ENCODE measurements around the gene LCMT1. TPM values are rescaled to one million over a fixed set of nuclear protein-coding genes. Genes with fewer than 3 reads are reported as not detected.

Gene LCMT1
- total RNA-seq, 1 experiment from 2014 or later = 67.1 TPM

- ChIA-PET CTCF (no interaction called here), POLR2A (ENCODE audit: unreplicated experiment) (no interaction called here)
- Histone ChIP-seq H3K9me2 (ENCODE audit: insufficient read depth) (no peaks in the 10 kb centered on the region), H3K79me2 (ENCODE audit: low read depth) (no peaks in the 10 kb centered on the region), H3F3A (ENCODE audit: insufficient read depth, low read depth) (no peaks in the 10 kb centered on the region), H2AFZ (no peak overlapping the region), H3K27me3 (ENCODE audit: insufficient read depth, low read depth) (no peaks in the 10 kb centered on the region), H3K4me1 (replicated peaks; ENCODE audit: insufficient read depth) (no peaks in the 10 kb centered on the region), H3K27ac (no peak overlapping the region), H3K4me3 (no peak overlapping the region), H3K4me2 (no peak overlapping the region), H3K9me3 (ENCODE audit: insufficient read depth, low read depth) (no peaks in the 10 kb centered on the region), H3K36me3 (ENCODE audit: low read depth) (0 out of 2 replicates have a peak, but pooled peaks cover 2% of the 10 kb centered on the region), H4K20me1 (ENCODE audit: insufficient read depth) (no peaks in the 10 kb centered on the region)
- DNase-seq = no peak
- TF ChIP-seq, protein P1, sequence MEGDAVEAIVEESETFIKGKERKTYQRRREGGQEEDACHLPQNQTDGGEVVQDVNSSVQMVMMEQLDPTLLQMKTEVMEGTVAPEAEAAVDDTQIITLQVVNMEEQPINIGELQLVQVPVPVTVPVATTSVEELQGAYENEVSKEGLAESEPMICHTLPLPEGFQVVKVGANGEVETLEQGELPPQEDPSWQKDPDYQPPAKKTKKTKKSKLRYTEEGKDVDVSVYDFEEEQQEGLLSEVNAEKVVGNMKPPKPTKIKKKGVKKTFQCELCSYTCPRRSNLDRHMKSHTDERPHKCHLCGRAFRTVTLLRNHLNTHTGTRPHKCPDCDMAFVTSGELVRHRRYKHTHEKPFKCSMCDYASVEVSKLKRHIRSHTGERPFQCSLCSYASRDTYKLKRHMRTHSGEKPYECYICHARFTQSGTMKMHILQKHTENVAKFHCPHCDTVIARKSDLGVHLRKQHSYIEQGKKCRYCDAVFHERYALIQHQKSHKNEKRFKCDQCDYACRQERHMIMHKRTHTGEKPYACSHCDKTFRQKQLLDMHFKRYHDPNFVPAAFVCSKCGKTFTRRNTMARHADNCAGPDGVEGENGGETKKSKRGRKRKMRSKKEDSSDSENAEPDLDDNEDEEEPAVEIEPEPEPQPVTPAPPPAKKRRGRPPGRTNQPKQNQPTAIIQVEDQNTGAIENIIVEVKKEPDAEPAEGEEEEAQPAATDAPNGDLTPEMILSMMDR (conservative IDR thresholded peaks at IDR 0.05) = no peak
- no peak for TF ChIP-seq EZH2 (IDR thresholded peaks at IDR 0.05; ENCODE audit: low read depth)
- BruUV-seq (replicated peaks) = no TSS peak
- intact Hi-C loops (cut with micrococcal nuclease; ENCODE audit: unreplicated experiment) = no loop called here
Measured at GRCh38 chr16:25141648-25142047, 30.1 kb downstream of the LCMT1 start.

DNA sequence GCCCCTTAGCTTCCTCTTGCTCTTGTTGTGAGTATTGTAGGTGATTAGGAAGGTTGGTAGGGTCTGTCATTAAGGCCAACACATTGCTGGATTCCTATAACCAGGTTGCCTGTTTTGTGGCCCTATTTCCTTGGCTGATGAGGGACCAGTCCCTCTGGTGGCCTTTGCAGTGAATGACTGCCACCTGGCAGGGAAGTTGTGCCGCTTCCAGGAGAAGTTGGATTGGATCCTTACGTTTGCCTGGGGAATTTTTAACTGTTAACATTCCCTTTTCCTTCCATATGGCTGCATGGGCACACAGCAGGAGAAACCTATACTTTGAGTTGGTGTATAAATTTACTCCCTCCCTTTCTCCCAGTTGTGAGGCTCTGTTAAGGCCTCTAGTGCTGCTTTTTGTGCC is 32.4 kb downstream of the LCMT1 start:
- POLR2A ChIA-PET (ENCODE audit: unreplicated experiment) = no interaction called here
- CTCF ChIA-PET = no interaction called here
- Histone ChIP-seq H3K9me2 (ENCODE audit: insufficient read depth) (no peaks in the 10 kb centered on the region), H3K36me3 (ENCODE audit: low read depth) (0 out of 2 replicates have a peak, but pooled peaks cover 2% of the 10 kb centered on the region), H3K4me2 (no peak overlapping the region), H3K79me2 (ENCODE audit: low read depth) (no peaks in the 10 kb centered on the region), H3K4me3 (no peak overlapping the region), H4K20me1 (ENCODE audit: insufficient read depth) (no peaks in the 10 kb centered on the region), H3K9me3 (ENCODE audit: insufficient read depth, low read depth) (no peaks in the 10 kb centered on the region), H3F3A (ENCODE audit: insufficient read depth, low read depth) (no peaks in the 10 kb centered on the region), H2AFZ (no peak overlapping the region), H3K27me3 (ENCODE audit: insufficient read depth, low read depth) (no peaks in the 10 kb centered on the region), H3K27ac (no peak overlapping the region), H3K4me1 (replicated peaks; ENCODE audit: insufficient read depth) (no peaks in the 10 kb centered on the region)
- intact Hi-C loops (cut with micrococcal nuclease; ENCODE audit: unreplicated experiment) = no loop called here
- BruUV-seq (replicated peaks) = no TSS peak
- no peak for DNase-seq
- no peak for TF ChIP-seq EZH2 (IDR thresholded peaks at IDR 0.05; ENCODE audit: low read depth)
- TF ChIP-seq, protein P1 (conservative IDR thresholded peaks at IDR 0.05) = peak; percentile 47

GRCh38 chr16:25148568-25149215 is 37.1 kb downstream of the LCMT1 start:
- no TSS peak for BruUV-seq (replicated peaks)

More at GRCh38 chr16:25148568-25149215, 37.1 kb downstream of the LCMT1 start:
- no peaks in the 10 kb centered on the region for H3K9me2 ChIP-seq (ENCODE audit: insufficient read depth)
- no peaks in the 10 kb centered on the region for H3K36me3 ChIP-seq (ENCODE audit: low read depth)
- H3K4me3 ChIP-seq = no peak overlapping the region
- CTCF ChIA-PET = no interaction called here
- H4K20me1 ChIP-seq (ENCODE audit: insufficient read depth) = no peaks in the 10 kb centered on the region
- H3K79me2 ChIP-seq (ENCODE audit: low read depth) = no peaks in the 10 kb centered on the region
- no peak for DNase-seq
- peaks cover 29% of the 10 kb centered on the region for H3K4me1 ChIP-seq (replicated peaks; ENCODE audit: insufficient read depth)
- POLR2A ChIA-PET (ENCODE audit: unreplicated experiment) = no interaction called here
- H3K9me3 ChIP-seq (ENCODE audit: insufficient read depth, low read depth) = no peaks in the 10 kb centered on the region
- intact Hi-C loops (cut with micrococcal nuclease; ENCODE audit: unreplicated experiment) = no loop called here
- no peak overlapping the region for H3K4me2 ChIP-seq
- peaks cover 35% of the 10 kb centered on the region for H3F3A ChIP-seq (ENCODE audit: insufficient read depth, low read depth)
- H3K27ac ChIP-seq = no peak overlapping the region
- no peak overlapping the region for H2AFZ ChIP-seq
- TF ChIP-seq, protein P1 (conservative IDR thresholded peaks at IDR 0.05) = no peak
- no peak for TF ChIP-seq EZH2 (IDR thresholded peaks at IDR 0.05; ENCODE audit: low read depth)
- no peaks in the 10 kb centered on the region for H3K27me3 ChIP-seq (ENCODE audit: insufficient read depth, low read depth)

Measured in PC-9 (cell line).